Neural crest cell (in vitro differentiated cells): Measurements from ENCODE around the gene ADARB1. TPM values are rescaled to one million over a fixed set of nuclear protein-coding genes. Genes with fewer than 3 reads are reported as not detected.

Experiments
- DNase-seq: peaks from one replicate; pipeline ENCODE4 v3.0.0; 2021; ENCODE audit warnings: low read depth, mixed read lengths, low spot score
- H3K27ac Mint-ChIP-seq: one replicate; pipeline ENCODE4 v1.8.0; 2021; ENCODE audit warnings: mild to moderate bottlenecking, mixed read lengths; ENCODE audit not compliant: unreplicated experiment
- H3K27me3 Mint-ChIP-seq: 2 replicates; pipeline ENCODE4 v1.8.0; 2021; ENCODE audit warnings: low read depth, mild to moderate bottlenecking, mixed read lengths
- H3K36me3 Mint-ChIP-seq: 2 replicates; pipeline ENCODE4 v1.8.0; 2021; ENCODE audit warnings: low read depth, mild to moderate bottlenecking, mixed read lengths
- H3K4me1 Mint-ChIP-seq: 2 replicates; pipeline ENCODE4 v1.8.0; 2021; ENCODE audit warnings: mixed read lengths
- H3K4me3 Mint-ChIP-seq: one replicate; pipeline ENCODE4 v1.8.0; 2021; ENCODE audit warnings: mild to moderate bottlenecking, mixed read lengths
- H3K9me3 Mint-ChIP-seq: 2 replicates; pipeline ENCODE4 v1.8.0; 2021; ENCODE audit warnings: mixed read lengths
- CTCF ChIP-seq: fragments of 200-600 bp; sonication (generic); conservative IDR thresholded peaks from 2 replicates; pipeline ENCODE4 v1.5.0; 2021; ENCODE audit warnings: antibody characterized with exemption, mild to moderate bottlenecking
- total RNA-seq: library from RNA; stranded (reverse); gene quantifications from 2 replicates; pipeline ENCODE4 v1.2.1, GENCODE V29; 2021

Gene ADARB1
- total RNA-seq, 1 donor from 2014 or later, result 21.0 TPM

- Mint-ChIP-seq H3K27me3 (no peaks in the 10 kb centered on the region), H3K36me3 (no peaks in the 10 kb centered on the region), H3K27ac (no peak overlapping the region), H3K4me3 (no peak overlapping the region), H3K4me1 (peaks cover 12% of the 10 kb centered on the region), H3K9me3 (no peaks in the 10 kb centered on the region)
- no peak for DNase-seq
- TF ChIP-seq CTCF, result no peak
These were observed 45.4 kb downstream of the ADARB1 start for GRCh38 chr21:45119812-45120211.

- H3K4me1 Mint-ChIP-seq, result peaks cover 12% of the 10 kb centered on the region
- no peaks in the 10 kb centered on the region for H3K9me3 Mint-ChIP-seq
- H3K27me3 Mint-ChIP-seq, result no peaks in the 10 kb centered on the region
- H3K36me3 Mint-ChIP-seq, result no peaks in the 10 kb centered on the region
- no peak overlapping the region for H3K27ac Mint-ChIP-seq
- no peak overlapping the region for H3K4me3 Mint-ChIP-seq
- DNase-seq, result no peak
- TF ChIP-seq CTCF, result no peak
These were observed 46.6 kb downstream of the ADARB1 start for GRCh38 chr21:45120975-45121374.

- Mint-ChIP-seq H3K4me1 (peaks cover 12% of the 10 kb centered on the region), H3K27ac (no peak overlapping the region), H3K36me3 (no peaks in the 10 kb centered on the region), H3K9me3 (no peaks in the 10 kb centered on the region), H3K4me3 (no peak overlapping the region), H3K27me3 (no peaks in the 10 kb centered on the region)
- DNase-seq, result no peak
- no peak for TF ChIP-seq CTCF
These were observed 47.6 kb downstream of the ADARB1 start for GRCh38 chr21:45122030-45122429.

- H3K27ac Mint-ChIP-seq, result no peak overlapping the region
- H3K36me3 Mint-ChIP-seq, result no peaks in the 10 kb centered on the region
- H3K27me3 Mint-ChIP-seq, result no peaks in the 10 kb centered on the region
- no peak for DNase-seq
- H3K4me1 Mint-ChIP-seq, result peaks cover 12% of the 10 kb centered on the region
- H3K4me3 Mint-ChIP-seq, result no peak overlapping the region
- no peak for TF ChIP-seq CTCF
- no peaks in the 10 kb centered on the region for H3K9me3 Mint-ChIP-seq
These were observed 48.2 kb downstream of the ADARB1 start for GRCh38 chr21:45122432-45123132.

GRCh38 chr21:45123440-45123839, 49.1 kb downstream of the ADARB1 start:
- Mint-ChIP-seq H3K36me3 (no peaks in the 10 kb centered on the region), H3K9me3 (no peaks in the 10 kb centered on the region), H3K27me3 (no peaks in the 10 kb centered on the region), H3K4me1 (peaks cover 12% of the 10 kb centered on the region), H3K4me3 (no peak overlapping the region), H3K27ac (no peak overlapping the region)
- no peak for DNase-seq
- TF ChIP-seq CTCF, result no peak
